OCI-LY7 (cell line): ENCODE results near the gene AUTS2. TPM values are rescaled to one million over a fixed set of nuclear protein-coding genes. Genes with fewer than 3 reads are reported as not detected.
A peak's percentile ranks its signal among the peaks of the same experiment; 100 is the strongest.

Experiments used
- BruUV-seq: library from RNA; stranded (reverse); fragments of 400-500 nt; replicated peaks from 2 replicates; lab custom pipeline; 2021; lab: Mats Ljungman, UMichigan
- CTCF ChIA-PET: fragments of 300-600 bp; sonication (Branson Sonifier 250); formaldehyde crosslinking; loops from one replicate; lab custom pipeline; 2022; ENCODE audit warnings: antibody characterized with exemption; ENCODE audit not compliant: unreplicated experiment; lab: Charles Lee
- POLR2A ChIA-PET: fragments of 300-600 bp; sonication (Branson Sonifier 250); formaldehyde crosslinking; loops from one replicate; lab custom pipeline; 2022; ENCODE audit warnings: antibody characterized with exemption; lab: Charles Lee
- DNase-seq: peaks from one replicate; pipeline ENCODE4 v3.0.0-alpha.2; 2015; ENCODE audit warnings: low spot score
- H2AFZ ChIP-seq: fragments of 200-600 bp; sonication (generic), shearing (Covaris generic); 2 replicates; pipeline ENCODE4 v1.6.1; 2014; ENCODE audit warnings: mild to moderate bottlenecking, antibody characterized with exemption, low read length, moderate library complexity
- H3K27ac ChIP-seq: fragments of 200-600 bp; sonication (generic); 2 replicates; pipeline ENCODE4 v1.5.1; 2014; ENCODE audit warnings: mixed run types, low read depth, mild to moderate bottlenecking, moderate library complexity, low read length, inconsistent platforms; ENCODE audit not compliant: poor library complexity, severe bottlenecking
- H3K36me3 ChIP-seq: fragments of 200-600 bp; sonication (generic); 2 replicates; pipeline ENCODE4 v1.6.1; 2014; ENCODE audit warnings: mild to moderate bottlenecking, antibody characterized with exemption, low read length, moderate library complexity, mixed read lengths; ENCODE audit not compliant: insufficient read depth
- H3K4me1 ChIP-seq: fragments of 200-600 bp; sonication (generic); 2 replicates; pipeline ENCODE4 v1.5.1; 2014; ENCODE audit warnings: mild to moderate bottlenecking, low read length; ENCODE audit not compliant: insufficient read depth, poor library complexity, severe bottlenecking
- H3K4me2 ChIP-seq: fragments of 200-600 bp; sonication (generic); 2 replicates; pipeline ENCODE4 v1.6.1; 2014; ENCODE audit warnings: mild to moderate bottlenecking, low read length
- H3K4me3 ChIP-seq: fragments of 200-600 bp; sonication (generic); 2 replicates; pipeline ENCODE4 v1.5.1; 2014; ENCODE audit warnings: mild to moderate bottlenecking, low read depth, low read length; ENCODE audit not compliant: poor library complexity, severe bottlenecking
- H3K79me2 ChIP-seq: fragments of 200-600 bp; sonication (generic); 2 replicates; pipeline ENCODE4 v1.6.1; 2016; ENCODE audit warnings: low read depth, mild to moderate bottlenecking, low read length, moderate library complexity, mixed read lengths; ENCODE audit not compliant: insufficient read depth
- H3K9me2 ChIP-seq: fragments of 200-600 bp; sonication (generic); 2 replicates; pipeline ENCODE4 v1.6.1; 2016; ENCODE audit warnings: mild to moderate bottlenecking, low read length, mixed read lengths; ENCODE audit not compliant: insufficient read depth
- H3K9me3 ChIP-seq: fragments of 200-600 bp; sonication (generic); 2 replicates; pipeline ENCODE4 v1.6.1; 2014; ENCODE audit warnings: mild to moderate bottlenecking, mixed run types, low read length, mixed read lengths
- H4K20me1 ChIP-seq: fragments of 200-600 bp; sonication (generic); 2 replicates; pipeline ENCODE4 v1.6.1; 2014; ENCODE audit warnings: mild to moderate bottlenecking, antibody characterized with exemption, low read length, moderate library complexity, mixed read lengths; ENCODE audit not compliant: insufficient read depth
- EZH2phosphoT487 ChIP-seq: fragments of 200-600 bp; sonication (generic); IDR thresholded peaks from 2 replicates; pipeline ENCODE4 v1.6.1; 2018; ENCODE audit warnings: low read depth, borderline replicate concordance, mild to moderate bottlenecking, mixed run types, antibody characterized with exemption, low read length, moderate library complexity, mixed read lengths
- intact Hi-C: fragments of 100-400 bp; cut with micrococcal nuclease; formaldehyde crosslinking; loops from one replicate; pipeline ENCODE4 v1.10.0; 2022; ENCODE audit not compliant: unreplicated experiment
- total RNA-seq, 2 experiments: library from RNA; depleted of rRNA in 1 of 2; stranded (reverse); fragments of >200 nt in 1 of 2; shearing (Covaris generic) in 1 of 2; gene quantifications; 2 replicates each; pipeline ENCODE4 v1.2.3, GENCODE V29; 2014 to 2022
- TF ChIP-seq, protein P1 (sequence below): fragments of 200-600 bp; sonication (generic); conservative IDR thresholded peaks from 2 replicates; pipeline ENCODE4 v1.5.1; 2014; ENCODE audit warnings: mild to moderate bottlenecking, antibody characterized with exemption, low read length, moderate library complexity, mixed read lengths

Gene AUTS2
- total RNA-seq, 2 experiments from 2014 or later, result 37.9 to 78.5 TPM

DNA sequence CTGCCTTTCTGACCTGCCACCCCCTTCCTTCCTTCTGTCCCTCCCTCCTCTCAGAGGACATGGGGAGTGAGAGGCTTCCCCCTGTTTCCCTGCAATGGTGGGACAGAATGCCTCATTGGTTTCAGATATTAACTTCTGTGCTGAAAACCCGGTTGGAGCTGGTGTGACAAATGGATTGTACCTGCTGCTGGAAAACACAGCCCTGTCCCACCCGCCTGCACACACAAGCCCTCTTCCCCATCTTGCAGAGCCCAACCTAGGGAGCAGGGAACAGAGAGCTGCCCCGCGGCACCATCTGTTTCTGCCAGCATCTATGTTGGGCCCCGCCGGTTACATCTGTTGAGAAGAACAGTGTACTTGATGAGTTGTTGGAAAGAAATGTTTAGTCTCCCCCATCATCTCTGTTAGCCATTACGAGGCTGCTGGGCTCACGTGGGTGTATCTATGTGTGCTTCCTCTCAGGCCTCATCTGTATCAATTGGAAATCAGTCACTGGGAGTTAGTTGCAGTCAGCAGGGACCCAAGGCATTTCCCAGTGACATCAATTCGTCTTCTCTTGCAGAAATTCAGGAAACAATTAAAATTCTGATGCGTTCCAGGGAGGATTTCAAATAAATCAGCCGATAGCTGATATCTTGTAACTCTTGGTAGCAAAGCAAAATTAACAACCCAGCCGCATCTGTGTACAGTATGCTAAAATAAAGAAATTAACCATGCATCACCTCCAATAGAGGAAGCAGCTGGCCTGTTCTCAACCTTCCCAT lies 808.1 kb downstream of the AUTS2 start:
- CTCF ChIA-PET, result interaction anchor here (1.2 to 1.5 kb wide), 2 partner anchors 11 to 49 kb away, joined by 3 to 4 read pairs; no protein-coding TSS in a partner anchor
- no TSS peak for BruUV-seq
- Histone ChIP-seq H3K9me2 (no peaks in the 10 kb centered on the region), H3K4me3 (peak overlapping the region; percentile 20), H4K20me1 (no peaks in the 10 kb centered on the region), H3K9me3 (no peaks in the 10 kb centered on the region), H2AFZ (peak overlapping the region; percentile 64), H3K79me2 (no peaks in the 10 kb centered on the region), H3K4me1 (peaks cover 92% of the 10 kb centered on the region), H3K27ac (peak overlapping the region; percentile 91), H3K4me2 (peak overlapping the region; percentile 56), H3K36me3 (no peaks in the 10 kb centered on the region)
- DNase-seq, result peak; percentile 52
- intact Hi-C loops, result loop anchor here (2.0 to 5.0 kb wide), 2 partner anchors 168 to 401 kb away; no protein-coding TSS in a partner anchor
- TF ChIP-seq EZH2phosphoT487, result no peak
- TF ChIP-seq, protein P1, sequence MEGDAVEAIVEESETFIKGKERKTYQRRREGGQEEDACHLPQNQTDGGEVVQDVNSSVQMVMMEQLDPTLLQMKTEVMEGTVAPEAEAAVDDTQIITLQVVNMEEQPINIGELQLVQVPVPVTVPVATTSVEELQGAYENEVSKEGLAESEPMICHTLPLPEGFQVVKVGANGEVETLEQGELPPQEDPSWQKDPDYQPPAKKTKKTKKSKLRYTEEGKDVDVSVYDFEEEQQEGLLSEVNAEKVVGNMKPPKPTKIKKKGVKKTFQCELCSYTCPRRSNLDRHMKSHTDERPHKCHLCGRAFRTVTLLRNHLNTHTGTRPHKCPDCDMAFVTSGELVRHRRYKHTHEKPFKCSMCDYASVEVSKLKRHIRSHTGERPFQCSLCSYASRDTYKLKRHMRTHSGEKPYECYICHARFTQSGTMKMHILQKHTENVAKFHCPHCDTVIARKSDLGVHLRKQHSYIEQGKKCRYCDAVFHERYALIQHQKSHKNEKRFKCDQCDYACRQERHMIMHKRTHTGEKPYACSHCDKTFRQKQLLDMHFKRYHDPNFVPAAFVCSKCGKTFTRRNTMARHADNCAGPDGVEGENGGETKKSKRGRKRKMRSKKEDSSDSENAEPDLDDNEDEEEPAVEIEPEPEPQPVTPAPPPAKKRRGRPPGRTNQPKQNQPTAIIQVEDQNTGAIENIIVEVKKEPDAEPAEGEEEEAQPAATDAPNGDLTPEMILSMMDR, result no peak
- POLR2A ChIA-PET, result interaction anchor here (0.6 to 3.0 kb wide), 6 partner anchors 9 to 25 kb away, joined by 3 to 21 read pairs (median 3); no protein-coding TSS in a partner anchor

DNA sequence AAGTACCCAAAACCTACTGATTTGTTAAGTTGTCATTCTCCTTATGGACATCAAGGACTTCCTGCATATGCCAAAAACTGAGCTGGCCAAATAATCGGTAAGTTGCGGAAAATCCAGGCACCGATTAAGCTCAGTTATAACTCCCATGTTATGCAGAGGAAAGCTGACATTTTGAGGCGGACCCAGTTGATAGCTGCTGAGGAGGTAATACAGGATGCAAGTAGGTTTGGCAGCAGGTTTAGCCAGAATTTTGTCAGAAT lies 808.6 kb downstream of the AUTS2 start:
- H3K79me2 ChIP-seq, result no peaks in the 10 kb centered on the region
- peak overlapping the region; percentile 20 for H3K4me3 ChIP-seq
- TF ChIP-seq, protein P1, result no peak
- TF ChIP-seq EZH2phosphoT487, result no peak
- no TSS peak for BruUV-seq
- ChIA-PET POLR2A (interaction anchor here (1.0 to 3.0 kb wide), 4 partner anchors 10 to 25 kb away, joined by 3 to 21 read pairs (median 4); no protein-coding TSS in a partner anchor), CTCF (interaction anchor here (1.2 to 1.5 kb wide), 2 partner anchors 11 to 49 kb away, joined by 3 to 4 read pairs; no protein-coding TSS in a partner anchor)
- intact Hi-C loops, result loop anchor here (2.0 to 5.0 kb wide), 2 partner anchors 168 to 400 kb away; no protein-coding TSS in a partner anchor
- H4K20me1 ChIP-seq, result no peaks in the 10 kb centered on the region
- no peak for DNase-seq
- H3K9me2 ChIP-seq, result no peaks in the 10 kb centered on the region
- peak overlapping the region; percentile 56 for H3K4me2 ChIP-seq
- peak overlapping the region; percentile 64 for H2AFZ ChIP-seq
- H3K36me3 ChIP-seq, result no peaks in the 10 kb centered on the region
- peak overlapping the region; percentile 91 for H3K27ac ChIP-seq
- peaks cover 91% of the 10 kb centered on the region for H3K4me1 ChIP-seq
- H3K9me3 ChIP-seq, result no peaks in the 10 kb centered on the region

DNA sequence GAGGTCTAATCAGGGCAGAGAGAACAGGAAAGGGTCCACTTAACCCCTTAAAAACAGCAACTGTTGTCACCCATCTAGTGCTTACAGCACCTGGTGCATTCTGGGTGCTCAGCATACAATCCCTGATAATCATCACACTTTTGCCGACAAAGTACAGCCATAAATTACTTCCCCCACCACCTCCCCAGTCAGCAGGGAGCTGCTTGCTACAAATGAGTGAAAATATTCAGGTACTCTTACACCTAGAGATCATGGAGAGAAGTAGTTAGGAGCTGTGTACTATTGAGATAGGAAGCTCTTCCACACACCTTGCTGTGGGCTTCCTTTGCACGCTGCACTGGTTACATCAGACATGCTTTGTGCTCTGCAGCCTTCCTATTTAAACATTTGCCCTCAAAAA lies 810.2 kb downstream of the AUTS2 start:
- Histone ChIP-seq H3K27ac (peak overlapping the region; percentile 91), H3K9me2 (no peaks in the 10 kb centered on the region), H3K9me3 (no peaks in the 10 kb centered on the region), H3K79me2 (no peaks in the 10 kb centered on the region), H3K4me3 (peak overlapping the region; percentile 27), H4K20me1 (no peaks in the 10 kb centered on the region), H2AFZ (peak overlapping the region; percentile 72; the same call in 1 of the 2 replicates), H3K4me2 (peak overlapping the region; percentile 72), H3K36me3 (no peaks in the 10 kb centered on the region), H3K4me1 (peaks cover 82% of the 10 kb centered on the region)
- ChIA-PET POLR2A (interaction anchor here (0.7 to 3.0 kb wide), 8 partner anchors 8 to 170 kb away, joined by 3 to 21 read pairs (median 4); no protein-coding TSS in a partner anchor), CTCF (no interaction called here)
- peak; percentile 75 for DNase-seq
- TF ChIP-seq EZH2phosphoT487, result no peak
- TF ChIP-seq, protein P1, result no peak
- BruUV-seq, result no TSS peak
- intact Hi-C loops, result loop anchor here (1.0 to 5.0 kb wide), 2 partner anchors 18 to 399 kb away; no protein-coding TSS in a partner anchor
